Activated CD8-positive, alpha-beta memory T cell treated with anti-CD3 and anti-CD28 coated beads for 36 hours (primary cell): ENCODE results near the gene CRISP2. TPM values are rescaled to one million over a fixed set of nuclear protein-coding genes. Genes with fewer than 3 reads are reported as not detected.

Experiments
- CTCF ChIA-PET: fragments of 350-600 bp; sonication (Branson Sonifier 250); formaldehyde crosslinking; loops from one replicate; lab custom pipeline; 2021; ENCODE audit warnings: antibody characterized with exemption; lab: Charles Lee
- POLR2A ChIA-PET: fragments of 350-600 bp; sonication (Branson Sonifier 250); formaldehyde crosslinking; loops from one replicate; lab custom pipeline; 2021; ENCODE audit warnings: antibody characterized with exemption; lab: Charles Lee
- total RNA-seq, 2 experiments: library from RNA; stranded (reverse); gene quantifications; one replicate each; pipeline ENCODE4 v1.2.3, GENCODE V29; 2021

The CRISP2 gene
- total RNA-seq, 2 experiments from 2014 or later: not detected

DNA sequence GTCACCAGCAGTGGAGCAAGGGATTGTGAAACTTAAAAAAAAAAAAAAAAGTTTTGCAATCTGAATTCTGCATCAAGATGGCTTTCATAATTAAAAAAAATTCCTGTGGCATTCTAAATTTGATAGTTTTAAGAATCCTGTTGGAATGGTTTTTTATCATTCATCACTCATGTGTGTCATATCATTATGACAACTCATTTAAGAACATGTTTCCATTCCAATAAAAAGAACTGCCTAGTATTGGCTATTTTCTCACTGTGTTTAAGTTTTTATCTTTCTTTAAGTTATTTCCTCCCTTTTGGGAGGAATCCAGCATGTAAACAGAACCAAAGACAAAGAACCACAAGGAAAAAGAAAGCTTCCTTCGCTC lies 50.5 kb downstream of the CRISP2 start:
- POLR2A ChIA-PET: no interaction called here
- CTCF ChIA-PET: no interaction called here

DNA sequence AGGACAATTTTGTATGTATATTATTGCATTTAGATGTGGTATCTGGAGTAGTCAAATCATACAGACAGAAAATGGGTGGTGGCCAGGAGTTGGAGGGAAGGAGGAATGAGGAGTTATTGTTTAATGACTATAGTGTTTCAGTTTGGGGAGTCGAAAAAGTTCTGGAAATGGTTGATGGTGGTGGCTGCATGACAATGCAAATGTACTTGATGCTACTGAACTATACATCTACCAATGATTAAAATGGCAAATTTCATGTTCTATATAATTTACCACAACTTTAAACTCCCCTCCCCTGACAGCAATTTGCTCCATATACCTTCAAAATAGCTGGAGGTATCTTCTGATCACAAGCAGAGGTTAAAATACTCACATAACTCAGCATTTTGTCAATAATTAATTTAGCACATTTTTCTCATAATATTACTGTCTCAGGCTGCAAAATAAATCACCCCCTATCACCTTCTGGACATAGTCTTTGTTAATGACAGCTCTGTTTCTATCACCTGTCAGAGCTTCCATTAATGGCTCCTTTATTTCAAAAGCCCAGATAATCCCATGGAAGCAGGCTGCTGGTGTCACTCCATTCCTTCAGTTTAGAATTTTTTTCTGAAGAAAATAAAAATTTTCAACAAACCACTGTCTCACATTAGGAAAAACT lies 51.0 kb downstream of the CRISP2 start:
- CTCF ChIA-PET: no interaction called here
- POLR2A ChIA-PET: no interaction called here

DNA sequence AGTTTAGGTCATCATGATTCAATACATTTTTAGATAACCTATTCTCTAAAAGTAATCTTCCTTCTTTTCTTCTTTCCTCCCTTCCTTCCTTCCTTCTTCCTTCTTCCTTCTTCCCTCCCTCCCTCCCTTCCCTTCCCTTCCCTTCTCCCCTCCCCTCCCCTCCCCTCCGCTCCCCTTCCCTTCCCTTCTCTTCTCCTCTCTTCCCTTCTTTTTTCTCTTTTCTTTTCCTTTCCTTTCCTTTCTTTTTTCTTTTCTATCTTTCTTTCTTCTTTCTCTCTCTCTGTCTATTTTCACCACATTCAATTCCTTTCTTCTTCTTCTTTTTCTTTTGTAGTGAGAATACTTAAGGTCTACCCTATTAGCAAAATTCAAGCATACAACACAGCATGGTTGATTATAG lies 59.4 kb downstream of the CRISP2 start:
- ChIA-PET CTCF (no interaction called here), POLR2A (no interaction called here)

GRCh38 chr6:49653438-49653837 lies 59.9 kb downstream of the CRISP2 start:
- ChIA-PET POLR2A (no interaction called here), CTCF (no interaction called here)

- ChIA-PET POLR2A (no interaction called here), CTCF (no interaction called here)
These were observed 62.1 kb downstream of the CRISP2 start for GRCh38 chr6:49651239-49651638.

DNA sequence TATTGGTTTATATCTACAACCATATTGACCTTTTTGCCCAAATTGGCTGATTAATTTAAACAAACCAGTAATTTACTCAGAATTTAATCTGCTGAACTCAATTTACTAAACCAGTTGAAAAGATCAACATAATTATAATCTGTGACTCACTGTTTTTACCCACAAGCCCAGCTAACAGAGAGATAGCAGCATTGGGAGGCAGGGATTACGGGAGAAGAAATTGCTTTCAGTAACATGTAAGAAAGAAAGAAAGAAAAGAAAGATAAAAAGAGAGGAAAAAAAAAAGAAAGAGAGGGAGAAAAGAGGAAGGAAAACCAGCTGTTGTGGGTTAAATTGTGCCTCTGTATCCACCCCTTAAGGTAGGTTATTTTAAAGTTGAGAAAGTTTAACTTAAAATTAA lies 63.4 kb downstream of the CRISP2 start:
- ChIA-PET POLR2A (no interaction called here), CTCF (no interaction called here)

DNA sequence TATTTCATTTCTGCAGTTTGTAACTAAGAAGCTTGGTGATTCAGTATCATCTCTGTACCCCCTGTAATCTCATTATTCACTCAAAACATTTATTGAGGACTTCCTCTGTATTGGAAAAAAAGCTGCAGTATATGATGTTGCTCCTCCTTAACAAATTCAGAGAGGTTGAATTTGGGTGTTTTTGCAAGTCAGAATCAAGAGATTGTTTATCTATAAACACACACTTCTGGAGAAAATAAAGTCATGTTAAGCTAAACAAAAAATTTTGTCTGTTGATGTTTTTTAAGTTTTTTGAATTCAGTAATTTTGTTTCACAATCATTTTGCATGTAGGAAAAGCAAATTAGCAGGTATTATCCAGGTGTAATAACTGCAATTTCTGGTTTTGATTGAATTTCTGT lies 65.3 kb downstream of the CRISP2 start:
- ChIA-PET POLR2A (no interaction called here), CTCF (no interaction called here)

DNA sequence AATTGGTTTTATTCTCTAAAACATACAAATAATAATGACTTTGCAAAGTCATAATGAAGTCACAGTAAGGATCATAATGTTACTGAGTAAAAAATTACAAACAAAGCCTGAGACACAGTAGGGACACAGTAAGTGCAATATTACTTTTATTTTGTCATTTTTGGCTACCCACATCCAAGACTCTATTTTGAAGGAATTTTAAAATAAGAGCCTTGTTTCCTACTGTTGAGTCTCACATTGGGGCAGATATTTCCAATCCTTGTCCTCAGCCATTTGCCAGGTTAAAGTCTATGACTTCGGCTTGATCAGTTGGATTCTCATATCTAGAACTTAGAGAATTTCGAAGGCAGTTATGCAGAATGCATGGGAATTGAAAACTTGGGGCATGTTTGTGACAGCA lies 65.9 kb downstream of the CRISP2 start:
- ChIA-PET CTCF (no interaction called here), POLR2A (no interaction called here)

- CTCF ChIA-PET: no interaction called here
- POLR2A ChIA-PET: no interaction called here
These were observed 66.4 kb downstream of the CRISP2 start for GRCh38 chr6:49646942-49647341.

DNA sequence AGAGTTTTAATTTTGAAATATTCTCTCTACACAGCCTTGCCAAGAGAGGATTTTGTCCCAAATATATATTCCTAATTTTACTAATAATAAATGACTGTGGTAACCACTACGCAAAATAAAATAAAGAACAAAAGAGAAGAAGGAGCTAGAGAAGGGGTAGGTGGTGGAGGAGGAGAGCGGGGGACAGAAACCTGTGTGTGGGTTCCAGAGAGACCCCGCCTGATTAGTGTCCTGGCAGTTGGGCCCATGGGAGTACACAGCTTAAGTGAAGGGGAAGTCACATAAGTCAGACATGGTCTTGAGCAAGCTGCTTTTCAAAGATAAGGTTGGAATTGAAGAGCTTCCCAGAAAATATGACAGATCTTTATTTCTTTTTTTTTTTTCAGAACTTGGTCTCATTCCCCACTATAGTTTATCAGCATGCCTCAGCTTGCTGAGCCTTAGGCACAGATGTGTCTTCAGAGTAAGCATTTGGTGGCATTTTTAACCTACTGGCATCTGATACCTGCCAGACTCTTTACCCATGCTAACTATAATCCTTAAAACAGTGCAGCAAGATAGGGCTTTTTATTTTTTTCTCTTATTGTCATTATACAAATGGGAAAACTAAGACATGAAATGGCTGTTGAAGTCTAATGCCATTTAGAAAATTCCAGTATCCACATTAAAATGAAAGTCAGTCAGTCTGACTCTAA lies 67.1 kb downstream of the CRISP2 start:
- ChIA-PET CTCF (no interaction called here), POLR2A (no interaction called here)

- CTCF ChIA-PET: no interaction called here
- POLR2A ChIA-PET: no interaction called here
These were observed 68.2 kb downstream of the CRISP2 start for GRCh38 chr6:49645139-49645538.

Other genes starting within 250 kb of the CRISP2 start
- not detected for gene GLYATL3, start 213.6 kb downstream of the CRISP2 start, total RNA-seq
- not detected for gene C6orf141, start 162.9 kb downstream of the CRISP2 start, total RNA-seq
- not detected for gene RHAG, start 76.7 kb downstream of the CRISP2 start, total RNA-seq
- not detected for gene CRISP3, start 30.8 kb upstream of the CRISP2 start, total RNA-seq
- not detected for gene PGK2, start 73.7 kb upstream of the CRISP2 start, total RNA-seq
- gene CRISP1, start 153.0 kb upstream of the CRISP2 start, total RNA-seq: not detected